Measurements from ENCODE around the gene ZBTB20.

GRCh38 chr3:114716126-114716525 is 431.0 kb downstream of the ZBTB20 start:
- TF ChIP-seq CTCF (IDR thresholded peaks at IDR 0.05) (no peak), EP300 (IDR thresholded peaks at IDR 0.05) (no peak)

All from stomach (tissue), 4 donors.